ENCODE data around the gene SPINT4.

SPINT4 gene

DNA sequence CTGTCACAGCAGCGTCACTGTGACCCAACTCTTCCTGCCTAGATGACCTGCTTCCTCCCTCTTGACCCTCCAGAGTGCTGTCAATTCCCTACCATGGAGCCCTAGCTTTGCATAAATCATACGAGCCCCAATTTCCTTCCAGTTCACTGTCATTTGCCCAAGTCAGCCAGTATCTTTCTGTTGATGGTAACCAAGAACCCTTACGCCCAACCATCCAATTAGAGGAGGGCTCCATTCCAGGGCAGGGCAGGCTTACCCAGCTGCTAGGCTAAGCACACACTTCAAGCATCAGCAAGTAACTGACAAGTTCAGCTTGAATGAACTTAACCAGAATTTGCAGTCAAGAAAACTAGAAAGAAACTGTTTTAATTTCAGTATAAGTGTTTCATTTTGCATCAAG lies 43.8 kb downstream of the SPINT4 start:
- DNase-seq, result no peak

DNA sequence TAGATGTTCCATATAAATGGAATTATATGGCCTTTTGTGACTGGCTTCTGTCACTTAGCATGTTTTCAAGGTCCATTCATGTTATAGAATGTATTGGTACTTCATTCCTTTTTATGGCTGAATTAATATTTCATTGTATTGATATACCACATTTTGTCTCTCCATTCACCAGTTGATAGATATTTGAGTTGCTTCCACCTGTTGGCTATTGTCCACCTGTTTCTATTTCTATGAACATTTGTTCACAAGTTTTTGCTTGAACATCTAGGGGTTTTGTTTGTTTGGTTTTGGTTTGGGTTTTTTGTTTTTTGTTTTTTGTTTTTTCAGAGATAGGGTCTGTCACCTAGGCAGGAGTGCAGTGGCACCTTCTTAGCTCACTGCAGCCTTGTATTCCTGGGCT lies 46.3 kb downstream of the SPINT4 start:
- DNase-seq, result no peak

DNA sequence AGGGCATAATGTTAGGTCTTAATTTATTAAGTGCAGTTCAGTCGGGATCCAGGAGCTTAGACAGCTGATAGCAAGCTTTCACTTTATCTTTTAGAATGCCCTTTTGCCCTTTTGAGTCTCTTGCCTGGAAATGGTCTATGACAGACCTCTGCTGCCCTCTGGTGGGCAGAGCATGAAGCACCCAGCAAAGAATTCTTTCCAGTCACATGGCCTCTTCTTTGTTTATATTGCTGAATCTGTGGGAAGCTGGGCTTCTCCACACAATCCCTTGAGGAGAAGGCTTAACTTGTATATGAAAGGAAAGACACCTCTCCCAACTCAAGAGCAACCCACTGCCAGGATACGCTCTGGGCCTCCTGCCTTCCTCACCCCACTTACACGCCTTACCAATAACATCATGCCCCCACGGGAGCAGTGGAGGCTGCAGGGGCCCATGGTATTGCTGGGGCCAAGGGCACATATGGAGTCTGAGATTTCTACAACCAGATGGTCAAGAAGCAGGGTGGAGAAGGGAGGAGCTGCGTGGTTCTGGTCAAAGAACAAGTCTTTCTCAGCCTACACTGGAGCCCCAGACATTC lies 49.1 kb downstream of the SPINT4 start:
- DNase-seq, result peak; percentile 91

DNA sequence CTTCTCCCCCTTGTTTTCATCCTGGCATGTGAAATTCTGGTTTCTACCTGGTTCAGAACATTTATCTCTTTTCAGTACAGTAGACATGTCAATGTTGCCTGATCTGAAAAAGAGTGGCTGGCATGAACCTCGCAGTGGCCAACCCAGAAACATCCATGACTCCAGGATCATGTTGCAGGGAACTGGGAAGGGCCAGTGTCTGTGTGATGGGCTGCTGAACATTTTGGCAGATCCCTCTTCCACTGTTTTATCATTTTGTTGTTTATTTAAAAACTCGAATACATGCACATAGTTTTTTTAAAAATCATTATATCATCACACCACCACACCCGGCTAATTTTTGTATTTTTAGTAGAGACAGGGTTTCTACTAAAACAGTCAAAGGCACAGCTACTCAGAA lies 50.5 kb downstream of the SPINT4 start:
- no peak for DNase-seq

DNA sequence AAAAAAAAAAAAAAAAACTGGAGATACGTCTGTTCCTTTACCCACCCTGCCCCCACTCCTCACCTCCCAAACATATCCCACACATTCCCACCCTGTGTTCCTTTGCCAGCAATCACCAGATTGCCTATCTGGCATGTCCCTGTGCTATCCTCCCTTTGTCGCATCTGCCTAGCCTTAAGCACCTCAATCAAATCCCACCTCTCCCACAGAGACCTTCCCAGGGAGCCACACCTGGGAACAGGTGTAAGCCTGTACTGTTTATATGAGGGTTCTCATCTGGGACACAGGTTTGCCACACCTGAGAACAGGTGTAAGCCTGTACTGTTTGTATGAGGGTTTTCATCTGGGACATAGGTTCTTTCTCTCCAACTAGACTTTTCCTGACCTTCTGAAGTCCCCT lies 52.8 kb downstream of the SPINT4 start:
- no peak for DNase-seq

DNA sequence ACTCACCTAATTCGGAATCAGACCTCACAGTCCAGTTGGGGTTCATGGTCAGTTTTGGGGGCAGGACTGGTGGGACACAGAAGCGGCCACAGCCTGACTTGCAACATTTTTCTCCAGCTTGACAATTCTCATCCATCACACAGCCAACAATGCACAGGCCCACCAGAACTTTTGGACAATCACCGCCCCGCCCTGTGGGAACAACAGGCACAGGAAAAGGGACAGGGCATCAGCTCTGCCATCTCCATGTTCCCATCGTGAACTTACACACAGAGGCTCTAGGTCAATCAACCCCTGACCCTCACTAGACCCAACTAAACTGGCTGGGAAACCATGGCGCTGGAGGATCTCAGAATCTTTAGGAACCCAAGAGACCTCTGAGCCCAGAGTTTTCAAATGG lies 53.3 kb downstream of the SPINT4 start:
- DNase-seq, result no peak

Measured in islet precursor cell (in vitro differentiated cells).